GM12801 (cell line): Measurements from ENCODE around the gene FILIP1.

ENCODE experiments used
- TF ChIP-seq, protein P1 (sequence below): IDR thresholded peaks from one replicate; pipeline ENCODE4 v1.5.1; 2011; ENCODE audit warnings: control low read depth; ENCODE audit not compliant: insufficient read length; ENCODE audit errors: extremely low read depth

The FILIP1 gene

DNA sequence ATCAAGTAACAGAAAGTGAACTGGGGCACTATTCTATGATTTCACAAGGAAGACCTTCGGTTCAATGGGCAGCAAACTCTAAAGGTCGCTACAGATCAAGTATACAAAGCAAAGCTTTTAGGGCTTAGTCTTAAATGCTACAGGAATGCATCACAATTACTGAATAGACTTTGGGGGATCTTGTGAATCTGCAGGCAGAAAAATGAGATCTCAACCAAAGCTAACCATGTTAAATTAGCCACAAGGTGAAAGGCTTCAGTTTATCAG is 111.0 kb downstream of the FILIP1 start:
- TF ChIP-seq, protein P1, sequence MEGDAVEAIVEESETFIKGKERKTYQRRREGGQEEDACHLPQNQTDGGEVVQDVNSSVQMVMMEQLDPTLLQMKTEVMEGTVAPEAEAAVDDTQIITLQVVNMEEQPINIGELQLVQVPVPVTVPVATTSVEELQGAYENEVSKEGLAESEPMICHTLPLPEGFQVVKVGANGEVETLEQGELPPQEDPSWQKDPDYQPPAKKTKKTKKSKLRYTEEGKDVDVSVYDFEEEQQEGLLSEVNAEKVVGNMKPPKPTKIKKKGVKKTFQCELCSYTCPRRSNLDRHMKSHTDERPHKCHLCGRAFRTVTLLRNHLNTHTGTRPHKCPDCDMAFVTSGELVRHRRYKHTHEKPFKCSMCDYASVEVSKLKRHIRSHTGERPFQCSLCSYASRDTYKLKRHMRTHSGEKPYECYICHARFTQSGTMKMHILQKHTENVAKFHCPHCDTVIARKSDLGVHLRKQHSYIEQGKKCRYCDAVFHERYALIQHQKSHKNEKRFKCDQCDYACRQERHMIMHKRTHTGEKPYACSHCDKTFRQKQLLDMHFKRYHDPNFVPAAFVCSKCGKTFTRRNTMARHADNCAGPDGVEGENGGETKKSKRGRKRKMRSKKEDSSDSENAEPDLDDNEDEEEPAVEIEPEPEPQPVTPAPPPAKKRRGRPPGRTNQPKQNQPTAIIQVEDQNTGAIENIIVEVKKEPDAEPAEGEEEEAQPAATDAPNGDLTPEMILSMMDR: no peak

DNA sequence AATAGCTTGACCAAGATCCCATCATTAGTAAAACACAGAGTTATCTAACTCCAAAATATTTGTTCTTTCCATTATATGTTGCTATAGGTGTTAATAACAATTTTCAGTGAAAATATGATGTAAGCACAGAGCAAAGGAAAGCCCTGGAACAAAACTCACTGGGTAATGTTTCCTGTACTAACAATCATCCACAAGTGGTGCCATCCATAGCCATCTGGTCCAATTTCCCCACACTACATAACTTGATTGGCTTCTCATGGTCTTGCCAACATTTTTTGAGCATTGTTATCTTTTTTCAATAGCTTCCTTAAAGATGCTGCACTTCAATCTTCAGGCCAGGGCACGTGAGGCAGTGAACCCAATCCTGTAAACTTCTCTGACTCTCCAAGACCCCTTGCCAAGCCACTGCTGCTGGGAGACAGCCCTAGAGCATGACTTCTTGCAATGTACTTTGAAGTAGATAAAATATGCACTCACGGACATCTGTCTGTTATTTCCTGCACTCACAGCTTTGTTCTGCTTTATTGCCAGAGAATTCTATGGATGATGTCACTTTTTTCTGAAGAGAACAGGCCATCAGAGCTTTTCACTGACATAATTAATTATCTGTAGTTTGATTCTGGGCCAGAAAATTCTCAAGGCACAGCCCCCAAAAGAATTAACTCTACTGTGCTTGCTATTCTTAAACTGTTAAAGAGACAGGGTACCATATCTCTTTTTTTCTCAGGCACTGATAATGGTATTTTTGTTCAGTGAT is 111.5 kb downstream of the FILIP1 start:
- TF ChIP-seq, protein P1: no peak

DNA sequence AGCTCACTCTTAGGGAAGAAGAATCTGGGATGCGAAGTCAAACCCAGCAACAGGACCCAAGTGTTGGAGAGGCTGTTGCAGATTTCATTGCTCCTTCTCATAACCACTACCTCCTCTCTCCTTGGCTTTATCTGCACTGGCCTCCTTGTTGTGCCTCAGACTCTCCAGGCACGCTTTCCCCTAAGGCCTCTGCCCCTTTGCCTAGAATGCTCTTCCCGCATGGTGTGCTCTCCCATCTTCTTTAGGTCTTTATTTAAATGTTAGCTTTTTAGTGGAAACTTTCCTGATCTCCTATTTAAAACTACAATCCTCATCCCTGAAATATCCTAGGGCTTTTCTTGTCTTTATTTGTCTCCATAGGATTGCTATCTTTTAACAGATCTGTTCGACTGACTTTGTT is 114.1 kb downstream of the FILIP1 start:
- TF ChIP-seq, protein P1: no peak

DNA sequence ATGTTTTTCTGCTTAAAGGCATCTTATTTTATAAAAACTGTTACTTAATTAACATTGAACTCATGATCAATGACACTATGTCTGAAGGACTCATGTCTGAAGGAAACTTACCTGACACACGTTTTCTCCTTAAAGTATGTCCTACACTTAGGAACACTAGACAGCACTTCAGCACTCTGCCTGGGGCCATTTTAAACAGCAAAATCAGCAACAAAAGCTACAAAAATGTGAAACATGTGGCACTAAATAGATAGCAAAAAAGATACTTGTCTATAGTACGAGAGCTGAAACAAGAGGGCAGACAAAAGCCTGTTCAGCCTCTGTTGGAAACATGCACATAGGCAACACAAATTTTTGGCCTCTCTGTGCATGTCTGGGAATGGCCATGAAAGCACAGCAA is 115.5 kb downstream of the FILIP1 start:
- TF ChIP-seq, protein P1: no peak

DNA sequence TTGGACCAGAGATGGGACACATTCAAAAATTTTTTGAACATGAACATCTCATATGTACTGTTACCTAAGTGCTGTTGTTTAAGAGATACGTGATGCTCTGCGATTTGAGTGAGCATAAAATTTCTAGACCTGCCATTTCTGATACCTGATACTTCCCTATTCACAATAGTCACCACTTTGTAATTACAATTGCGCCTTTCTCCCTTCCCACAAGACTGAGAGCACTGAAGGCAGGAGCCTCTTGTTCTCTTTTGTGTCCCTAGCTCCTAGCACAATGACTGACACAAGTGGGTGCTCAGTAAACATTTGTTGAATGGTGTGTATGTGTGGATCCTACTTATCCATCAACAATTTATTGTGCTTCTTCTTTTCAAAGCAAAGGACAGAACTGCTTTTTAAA is 116.2 kb downstream of the FILIP1 start:
- TF ChIP-seq, protein P1: no peak

DNA sequence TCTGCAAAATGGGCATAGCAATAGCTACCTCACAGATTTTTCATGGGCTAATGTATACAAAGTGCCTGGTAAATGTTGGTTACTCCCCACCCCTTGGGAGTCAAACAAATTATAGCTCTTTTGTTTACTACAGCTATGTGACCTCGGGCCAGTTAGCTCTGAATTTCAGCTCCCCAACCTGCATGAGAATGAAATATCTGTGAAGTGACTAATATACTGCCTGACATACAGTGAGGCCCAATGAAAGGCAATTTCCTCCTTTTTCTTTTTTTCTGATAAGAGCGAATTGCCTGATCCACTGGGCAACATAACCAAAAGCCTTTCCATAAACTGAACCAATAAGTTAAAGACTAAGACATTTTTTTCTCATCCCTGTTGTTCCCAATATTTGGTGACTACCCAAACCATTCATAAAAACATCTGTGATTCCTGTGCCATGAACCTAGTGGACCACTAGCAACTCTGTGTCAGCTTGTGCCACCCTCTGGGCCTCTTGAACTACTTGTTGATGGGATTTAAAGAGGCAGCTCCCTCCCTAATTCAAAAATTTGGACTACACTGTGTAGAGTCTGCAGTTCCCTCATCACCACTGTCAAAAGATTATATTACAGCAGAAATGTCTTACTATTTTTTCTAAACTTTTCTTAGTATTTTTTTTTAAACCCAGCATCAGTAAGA is 117.1 kb downstream of the FILIP1 start:
- TF ChIP-seq, protein P1: no peak

DNA sequence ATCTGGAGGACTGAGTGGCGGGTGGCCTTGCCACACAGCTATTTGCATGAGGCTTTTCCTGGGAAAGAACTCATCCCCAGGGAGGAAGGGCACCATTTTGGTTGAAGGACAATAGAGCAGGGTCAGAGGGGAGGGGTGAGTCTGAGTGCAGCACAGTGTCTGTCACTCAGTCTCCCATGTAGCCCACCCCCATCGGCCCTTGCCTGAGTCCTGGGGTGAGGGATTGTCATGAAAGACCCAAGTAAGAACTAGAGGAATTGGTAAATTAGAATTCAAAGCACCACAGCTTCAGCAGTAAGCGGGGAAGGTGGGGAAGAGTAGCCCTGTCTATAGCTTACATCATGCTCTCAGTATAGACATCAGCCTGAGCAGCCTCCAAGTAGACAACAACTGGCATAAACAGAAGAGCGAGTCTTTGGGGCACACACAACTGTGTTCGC is 118.6 kb downstream of the FILIP1 start:
- TF ChIP-seq, protein P1: no peak
